ENCODE results near the gene CHRM2.

Gene CHRM2

GRCh38 chr7:137007001-137007694 lies 138.7 kb downstream of the CHRM2 start:
- no peaks in the 10 kb centered on the region for H3K27me3 ChIP-seq
- no peaks in the 10 kb centered on the region for H3K4me1 ChIP-seq (ENCODE audit: control insufficient read depth in 1 of 2, insufficient read depth in 1 of 2, low read depth in 1 of 2, low read length in 1 of 2)
- TF ChIP-seq CTCF (IDR thresholded peaks at IDR 0.05): no peak
- no peaks in the 10 kb centered on the region for H3K36me3 ChIP-seq
- no peak overlapping the region for H3K4me3 ChIP-seq (ENCODE audit: low read depth in 1 of 2, low read length in 1 of 2)
- H3K9me3 ChIP-seq: no peaks in the 10 kb centered on the region
- no peak overlapping the region for H3K27ac ChIP-seq

DNA sequence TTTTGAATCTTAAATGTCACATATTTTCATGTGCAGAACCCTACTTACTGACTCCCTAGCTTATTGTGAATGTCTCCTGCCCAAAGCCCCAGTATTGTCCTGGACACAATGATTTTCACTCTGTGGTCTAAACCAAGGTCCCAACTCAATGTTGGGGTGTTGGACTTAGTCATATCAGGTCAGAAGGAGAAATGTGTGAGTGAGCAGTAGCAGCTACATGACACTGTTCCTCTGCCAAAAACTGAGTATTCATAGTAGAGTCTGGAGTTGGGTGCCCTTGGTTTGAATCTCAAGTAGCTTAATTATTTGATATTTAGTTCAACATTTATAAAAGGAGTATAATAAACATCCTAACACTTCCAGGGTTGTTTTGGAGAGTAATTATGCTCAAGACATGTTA lies 141.0 kb downstream of the CHRM2 start:
- no peaks in the 10 kb centered on the region for H3K4me1 ChIP-seq (ENCODE audit: control insufficient read depth in 1 of 2, insufficient read depth in 1 of 2, low read depth in 1 of 2, low read length in 1 of 2)
- H3K4me3 ChIP-seq (ENCODE audit: low read depth in 1 of 2, low read length in 1 of 2): no peak overlapping the region
- H3K36me3 ChIP-seq: no peaks in the 10 kb centered on the region
- TF ChIP-seq CTCF (IDR thresholded peaks at IDR 0.05): no peak
- no peaks in the 10 kb centered on the region for H3K9me3 ChIP-seq
- no peak overlapping the region for H3K27ac ChIP-seq
- no peaks in the 10 kb centered on the region for H3K27me3 ChIP-seq

DNA sequence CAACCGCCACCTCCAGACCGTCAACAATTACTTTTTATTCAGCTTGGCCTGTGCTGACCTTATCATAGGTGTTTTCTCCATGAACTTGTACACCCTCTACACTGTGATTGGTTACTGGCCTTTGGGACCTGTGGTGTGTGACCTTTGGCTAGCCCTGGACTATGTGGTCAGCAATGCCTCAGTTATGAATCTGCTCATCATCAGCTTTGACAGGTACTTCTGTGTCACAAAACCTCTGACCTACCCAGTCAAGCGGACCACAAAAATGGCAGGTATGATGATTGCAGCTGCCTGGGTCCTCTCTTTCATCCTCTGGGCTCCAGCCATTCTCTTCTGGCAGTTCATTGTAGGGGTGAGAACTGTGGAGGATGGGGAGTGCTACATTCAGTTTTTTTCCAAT lies 146.6 kb downstream of the CHRM2 start:
- no peaks in the 10 kb centered on the region for H3K4me1 ChIP-seq (ENCODE audit: control insufficient read depth in 1 of 2, insufficient read depth in 1 of 2, low read depth in 1 of 2, low read length in 1 of 2)
- no peak for TF ChIP-seq CTCF (IDR thresholded peaks at IDR 0.05)
- no peaks in the 10 kb centered on the region for H3K36me3 ChIP-seq
- no peaks in the 10 kb centered on the region for H3K9me3 ChIP-seq
- no peak overlapping the region for H3K4me3 ChIP-seq (ENCODE audit: low read depth in 1 of 2, low read length in 1 of 2)
- no peak overlapping the region for H3K27ac ChIP-seq
- no peaks in the 10 kb centered on the region for H3K27me3 ChIP-seq

DNA sequence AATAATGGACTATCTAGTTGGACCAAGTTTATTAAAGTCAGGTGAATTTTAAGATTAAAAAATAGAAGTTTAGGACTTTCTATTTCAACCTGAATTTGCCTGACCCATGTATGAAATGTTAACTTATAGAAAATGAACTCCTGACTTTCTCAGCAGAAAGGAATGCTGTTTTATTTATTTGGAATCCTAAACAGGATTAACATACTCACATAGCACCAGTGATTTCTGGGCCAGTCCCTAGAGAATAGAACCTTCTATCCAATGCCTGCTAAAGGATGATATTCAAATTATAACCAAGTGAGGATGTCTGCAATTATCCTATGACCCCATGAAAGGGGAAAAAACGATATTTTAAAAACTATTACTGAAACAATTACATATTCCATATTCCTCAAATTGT lies 148.8 kb downstream of the CHRM2 start:
- Histone ChIP-seq H3K27ac (no peak overlapping the region), H3K4me1 (ENCODE audit: control insufficient read depth in 1 of 2, insufficient read depth in 1 of 2, low read depth in 1 of 2, low read length in 1 of 2) (no peaks in the 10 kb centered on the region), H3K27me3 (no peaks in the 10 kb centered on the region), H3K9me3 (no peaks in the 10 kb centered on the region), H3K4me3 (ENCODE audit: low read depth in 1 of 2, low read length in 1 of 2) (no peak overlapping the region), H3K36me3 (no peaks in the 10 kb centered on the region)
- TF ChIP-seq CTCF (IDR thresholded peaks at IDR 0.05): no peak

GRCh38 chr7:137018468-137018867 lies 150.0 kb downstream of the CHRM2 start:
- H3K4me1 ChIP-seq (ENCODE audit: control insufficient read depth in 1 of 2, insufficient read depth in 1 of 2, low read depth in 1 of 2, low read length in 1 of 2): no peaks in the 10 kb centered on the region
- no peak for TF ChIP-seq CTCF (IDR thresholded peaks at IDR 0.05)
- H3K4me3 ChIP-seq (ENCODE audit: low read depth in 1 of 2, low read length in 1 of 2): no peak overlapping the region
- no peaks in the 10 kb centered on the region for H3K9me3 ChIP-seq
- H3K27ac ChIP-seq: no peak overlapping the region
- H3K36me3 ChIP-seq: no peaks in the 10 kb centered on the region
- no peaks in the 10 kb centered on the region for H3K27me3 ChIP-seq
